SK-N-MC (cell line): ENCODE measurements around the gene CSKMT.

ENCODE experiments used
- DNase-seq: peaks from one replicate; pipeline ENCODE4 v3.0.0-alpha.2; 2011; ENCODE audit warnings: low read depth, low spot score
- H3K27ac ChIP-seq: fragments of 200-600 bp; sonication (generic); 2 replicates; pipeline ENCODE4 v1.5.1; 2016; ENCODE audit warnings: mixed run types
- H3K36me3 ChIP-seq: fragments of 200-600 bp; sonication (generic); 2 replicates; pipeline ENCODE4 v1.6.1; 2017; ENCODE audit warnings: antibody characterized with exemption, low read length, mixed read lengths; ENCODE audit not compliant: insufficient read depth
- H3K4me3 ChIP-seq: fragments of 200-600 bp; sonication (generic); 2 replicates; pipeline ENCODE4 v1.5.1; 2016
- H3K9ac ChIP-seq: fragments of 200-600 bp; sonication (generic); 2 replicates; pipeline ENCODE4 v1.8.0; 2017; ENCODE audit warnings: mixed run types, mixed read lengths; ENCODE audit not compliant: insufficient read length
- H3K9me3 ChIP-seq: fragments of 200-600 bp; sonication (generic); 2 replicates; pipeline ENCODE4 v1.6.1; 2017; ENCODE audit warnings: low read depth, mild to moderate bottlenecking, antibody characterized with exemption, low read length, moderate library complexity, mixed read lengths
- EZH2 ChIP-seq: fragments of 200-600 bp; sonication (generic); IDR thresholded peaks from one replicate; pipeline ENCODE4 v1.6.1; 2017; ENCODE audit warnings: antibody characterized with exemption
- FOXP2 ChIP-seq: optimal IDR thresholded peaks from 2 replicates; pipeline ENCODE3; 2011; ENCODE audit warnings: mild to moderate bottlenecking, moderate library complexity; ENCODE audit not compliant: insufficient read depth; ENCODE audit errors: extremely low read length, control extremely low read depth
- POLR2AphosphoS5 ChIP-seq: IDR thresholded peaks from 2 replicates; pipeline ENCODE4 v1.6.1; 2012; ENCODE audit warnings: mild to moderate bottlenecking, low read depth, low read length, borderline replicate concordance

The CSKMT gene

DNA sequence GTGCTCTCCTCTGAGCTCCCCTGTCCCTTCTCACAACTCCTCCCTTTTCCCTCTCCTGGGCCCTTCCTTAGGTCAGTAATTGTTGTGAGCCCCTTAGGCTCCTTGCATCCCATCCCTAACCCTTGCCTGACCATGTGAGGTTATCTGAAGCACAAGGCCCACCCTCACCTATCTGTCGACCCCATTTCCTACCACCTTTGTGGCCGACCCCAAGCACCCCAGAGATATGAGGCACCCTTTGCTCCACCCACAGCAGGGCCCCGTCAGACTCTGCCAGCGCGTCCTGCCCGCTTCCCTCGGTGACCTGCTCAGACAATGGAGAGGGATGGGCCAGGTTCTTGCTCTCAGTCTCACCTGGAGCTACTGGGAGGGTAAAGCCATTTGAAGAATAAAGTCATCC is 43.7 kb downstream of the CSKMT start:
- H3K27ac ChIP-seq: peak overlapping the region; percentile 71
- no peaks in the 10 kb centered on the region for H3K9me3 ChIP-seq
- peaks cover 56% of the 10 kb centered on the region for H3K36me3 ChIP-seq
- H3K4me3 ChIP-seq: peak overlapping the region; percentile 67
- no peak for TF ChIP-seq EZH2
- no peak for TF ChIP-seq POLR2AphosphoS5
- TF ChIP-seq FOXP2: no peak
- H3K9ac ChIP-seq: peak overlapping the region; percentile 37
- no peak for DNase-seq

DNA sequence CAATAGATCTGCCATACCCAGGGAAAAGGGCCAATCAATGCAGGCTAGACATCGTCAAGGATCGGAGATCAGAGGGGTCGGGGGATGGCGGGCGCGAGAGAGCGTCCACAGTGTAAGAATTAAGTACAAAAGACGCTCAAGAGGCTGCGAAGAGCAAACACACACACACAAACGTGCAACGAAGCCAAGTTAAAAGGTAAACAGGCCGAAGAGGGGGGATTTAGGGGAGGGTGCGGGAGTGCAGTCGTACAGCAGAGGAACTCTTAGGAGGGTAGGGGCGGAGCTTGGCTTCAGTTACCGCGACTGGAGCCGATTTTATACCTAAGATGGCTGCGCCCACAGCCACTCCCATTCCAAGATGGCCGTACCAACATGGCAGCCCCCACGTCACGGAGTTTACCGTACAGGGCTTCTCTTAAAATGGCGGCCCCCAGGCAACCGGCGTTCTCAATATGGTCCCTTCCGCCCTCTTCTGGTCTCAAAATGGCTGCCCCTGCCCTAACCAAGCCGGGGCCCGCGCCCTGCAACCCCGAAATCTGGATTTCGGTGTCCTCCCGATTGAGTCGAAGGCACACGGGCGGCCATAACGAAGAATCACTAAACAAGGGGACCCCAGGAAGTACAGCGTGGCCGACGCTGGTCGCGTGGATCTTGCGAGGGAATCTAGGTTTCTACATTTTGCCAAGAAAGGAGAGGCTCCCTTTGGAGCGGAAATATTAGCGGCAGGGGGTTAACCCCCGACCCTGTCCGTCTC is 44.3 kb downstream of the CSKMT start:
- Histone ChIP-seq H3K4me3 (peak overlapping the region; percentile 67), H3K36me3 (peaks cover 61% of the 10 kb centered on the region), H3K27ac (peak overlapping the region; percentile 92), H3K9ac (peak overlapping the region; percentile 61), H3K9me3 (no peaks in the 10 kb centered on the region)
- TF ChIP-seq FOXP2 (no peak), EZH2 (no peak), POLR2AphosphoS5 (peak; percentile 69)
- DNase-seq: peak; percentile 78

DNA sequence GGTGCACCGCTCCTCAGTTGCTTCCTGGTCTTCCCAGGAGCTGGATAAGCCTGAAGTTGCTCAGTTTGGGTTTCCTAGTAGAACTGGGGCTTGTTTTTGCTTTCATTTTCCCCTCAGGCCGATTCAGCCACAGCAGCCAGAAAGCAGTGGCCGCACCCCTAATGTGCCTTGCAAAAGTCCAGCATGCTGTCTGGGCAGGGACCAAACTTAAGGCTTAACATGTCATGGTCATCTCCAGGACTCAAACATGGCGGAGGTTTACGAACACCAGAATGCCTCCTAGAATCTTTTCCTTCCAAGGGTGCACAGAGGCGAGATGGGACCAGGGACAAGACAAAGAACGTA is 44.9 kb downstream of the CSKMT start:
- DNase-seq: no peak
- H3K4me3 ChIP-seq: peak overlapping the region; percentile 59
- peaks cover 61% of the 10 kb centered on the region for H3K36me3 ChIP-seq
- no peaks in the 10 kb centered on the region for H3K9me3 ChIP-seq
- peak overlapping the region; percentile 92 for H3K27ac ChIP-seq
- no peak for TF ChIP-seq FOXP2
- no peak for TF ChIP-seq EZH2
- no peak for TF ChIP-seq POLR2AphosphoS5
- H3K9ac ChIP-seq: peak overlapping the region; percentile 61

GRCh38 chr11:62712276-62712812 is 47.2 kb downstream of the CSKMT start:
- Histone ChIP-seq H3K36me3 (peaks cover 81% of the 10 kb centered on the region), H3K4me3 (no peak overlapping the region), H3K27ac (peak overlapping the region; percentile 70; the same call in 1 of the 2 replicates), H3K9ac (no peak overlapping the region), H3K9me3 (no peaks in the 10 kb centered on the region)
- no peak for DNase-seq
- TF ChIP-seq FOXP2 (no peak), POLR2AphosphoS5 (no peak), EZH2 (no peak)

GRCh38 chr11:62712861-62713260 is 47.7 kb downstream of the CSKMT start:
- no peak overlapping the region for H3K9ac ChIP-seq

DNA sequence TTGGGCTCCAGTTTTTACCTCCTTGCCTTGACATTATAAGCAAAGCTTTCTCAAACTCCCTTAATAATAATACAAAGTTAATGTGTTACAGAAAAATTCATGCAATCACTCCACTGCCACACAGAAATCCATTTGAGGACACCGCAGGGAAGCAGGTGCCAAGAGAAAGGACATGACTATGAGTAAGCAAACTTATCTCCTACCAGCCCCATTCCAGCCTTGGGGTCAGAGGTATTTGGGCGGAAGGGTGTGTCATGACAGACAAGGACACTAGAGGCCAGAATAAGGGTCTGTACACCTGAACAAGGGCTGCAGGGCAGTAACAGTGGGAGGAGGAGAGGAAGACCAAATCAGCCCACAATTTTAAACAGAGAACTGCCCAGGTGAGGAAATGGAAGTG is 48.2 kb downstream of the CSKMT start:
- H3K9ac ChIP-seq: no peak overlapping the region
- peak overlapping the region; percentile 70 for H3K27ac ChIP-seq

More at GRCh38 chr11:62712861-62713260, 47.7 kb downstream of the CSKMT start:
- H3K4me3 ChIP-seq: no peak overlapping the region
- TF ChIP-seq EZH2: no peak
- no peak for TF ChIP-seq POLR2AphosphoS5
- no peak for TF ChIP-seq FOXP2
- no peaks in the 10 kb centered on the region for H3K9me3 ChIP-seq
- H3K27ac ChIP-seq: peak overlapping the region; percentile 70; the same call in 1 of the 2 replicates
- peaks cover 82% of the 10 kb centered on the region for H3K36me3 ChIP-seq
- no peak for DNase-seq

DNA sequence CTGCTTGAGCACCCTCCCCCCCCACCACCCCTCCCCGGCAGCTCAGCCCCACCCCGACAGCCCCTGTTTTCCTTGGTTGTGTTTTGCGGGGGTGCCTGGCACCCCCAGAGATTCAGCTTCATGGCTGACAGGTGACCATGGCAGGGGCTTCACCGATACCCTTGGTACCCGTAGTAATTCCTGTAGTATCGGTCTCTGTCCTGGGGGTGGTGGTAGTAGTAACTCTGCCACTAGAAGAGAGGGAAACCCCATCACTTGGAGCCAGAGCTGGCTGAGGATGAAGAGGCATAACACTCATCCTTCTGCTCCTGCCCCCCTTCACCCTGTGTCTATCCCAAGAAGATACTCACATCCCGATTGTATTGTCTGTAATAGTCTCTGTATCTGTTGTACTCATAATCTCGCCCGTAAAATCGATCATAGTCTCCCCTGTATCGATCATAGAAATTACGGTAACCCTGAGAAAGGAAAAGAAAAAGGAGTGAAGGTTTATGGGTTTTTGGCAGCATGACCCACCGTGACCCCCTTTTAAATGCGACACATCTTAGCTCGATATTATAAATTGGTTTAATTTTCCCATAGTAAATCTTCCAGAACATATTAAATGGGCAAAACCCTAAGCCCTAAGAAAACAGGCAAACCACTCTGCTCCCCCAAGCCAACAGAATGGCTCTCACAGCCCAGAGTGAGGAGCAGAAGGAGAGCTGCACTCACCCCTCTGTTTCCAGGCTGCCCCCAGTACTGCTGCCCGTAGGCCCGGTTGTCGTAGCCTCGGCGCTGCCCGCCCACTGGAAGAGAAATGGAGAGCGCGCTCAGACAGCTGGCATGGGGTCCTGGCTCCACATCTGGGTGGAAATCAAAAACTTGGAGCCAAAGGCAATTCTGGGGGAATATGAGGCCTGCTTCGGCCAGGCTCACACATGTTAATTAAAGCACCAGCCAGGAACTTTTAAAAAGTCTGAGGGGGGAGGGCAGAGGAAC is 50.3 kb downstream of the CSKMT start:
- no peak for DNase-seq
- peak overlapping the region; percentile 35 for H3K9ac ChIP-seq
- TF ChIP-seq POLR2AphosphoS5 (no peak), EZH2 (no peak), FOXP2 (no peak)
- peak overlapping the region; percentile 80 for H3K27ac ChIP-seq
- peaks cover 95% of the 10 kb centered on the region for H3K36me3 ChIP-seq
- H3K4me3 ChIP-seq: no peak overlapping the region
- no peaks in the 10 kb centered on the region for H3K9me3 ChIP-seq

More for the DNA sequence above, 48.2 kb downstream of the CSKMT start:
- Histone ChIP-seq H3K4me3 (no peak overlapping the region), H3K9me3 (no peaks in the 10 kb centered on the region), H3K36me3 (peaks cover 86% of the 10 kb centered on the region)
- TF ChIP-seq POLR2AphosphoS5 (no peak), FOXP2 (no peak), EZH2 (no peak)
- DNase-seq: no peak

GRCh38 chr11:62716206-62716605 is 51.1 kb downstream of the CSKMT start:
- H3K9me3 ChIP-seq: no peaks in the 10 kb centered on the region
- peak overlapping the region; percentile 80 for H3K27ac ChIP-seq
- DNase-seq: no peak
- H3K4me3 ChIP-seq: peak overlapping the region; percentile 10; the same call in 1 of the 2 replicates
- peak overlapping the region; percentile 35 for H3K9ac ChIP-seq
- peaks cover 95% of the 10 kb centered on the region for H3K36me3 ChIP-seq
- no peak for TF ChIP-seq EZH2
- TF ChIP-seq FOXP2: no peak
- no peak for TF ChIP-seq POLR2AphosphoS5
